Stomach (tissue), 4 donors: ENCODE measurements around the gene FKBP9.

Experiments
- EP300 ChIP-seq: sonication (generic); formaldehyde crosslinking; IDR thresholded peaks from one replicate; pipeline ENCODE4 v1.6.1; 2017; ENCODE audit warnings: antibody characterized with exemption
- POLR2A ChIP-seq, 4 donors: fragments of 450-650 bp; IDR thresholded peaks; one replicate each; pipeline ENCODE4 v1.6.1; 2016; ENCODE audit warnings: antibody characterized with exemption in 4 of 4, control low read depth in 2 of 4, mild to moderate bottlenecking in 1 of 4, moderate library complexity in 1 of 4
- TF ChIP-seq, protein P1 (sequence below), 7 experiments: fragments of 450-650 bp in 4 of 7; fragments of 200-600 bp in 3 of 7; sonication (generic) in 3 of 7; IDR thresholded peaks; one replicate each; pipeline ENCODE4 v1.5.1; 2016 to 2019; ENCODE audit warnings: antibody characterized with exemption in 7 of 7, control low read depth in 2 of 7, mild to moderate bottlenecking in 1 of 7

DNA sequence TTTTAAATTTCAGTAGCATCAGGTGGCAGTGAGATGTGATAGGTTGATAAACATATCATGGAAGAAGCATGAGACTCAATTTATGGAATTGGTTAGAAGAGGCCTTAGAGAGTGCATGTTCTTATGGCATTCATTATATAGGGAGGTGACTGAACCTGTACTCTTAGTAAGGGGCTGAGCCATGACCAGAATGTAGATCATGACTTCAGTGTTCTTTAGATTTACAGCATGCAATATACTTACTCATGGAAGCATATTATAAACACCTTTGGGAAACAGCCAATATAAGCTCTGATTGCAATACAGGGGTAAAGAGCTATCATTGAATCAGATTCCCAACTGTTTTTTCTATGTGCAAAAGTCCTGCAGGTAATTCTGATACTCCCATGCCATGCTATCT lies 55.1 kb downstream of the FKBP9 start:
- TF ChIP-seq POLR2A (IDR thresholded peaks at IDR 0.05) (no peak), EP300 (no peak)
- TF ChIP-seq, protein P1, sequence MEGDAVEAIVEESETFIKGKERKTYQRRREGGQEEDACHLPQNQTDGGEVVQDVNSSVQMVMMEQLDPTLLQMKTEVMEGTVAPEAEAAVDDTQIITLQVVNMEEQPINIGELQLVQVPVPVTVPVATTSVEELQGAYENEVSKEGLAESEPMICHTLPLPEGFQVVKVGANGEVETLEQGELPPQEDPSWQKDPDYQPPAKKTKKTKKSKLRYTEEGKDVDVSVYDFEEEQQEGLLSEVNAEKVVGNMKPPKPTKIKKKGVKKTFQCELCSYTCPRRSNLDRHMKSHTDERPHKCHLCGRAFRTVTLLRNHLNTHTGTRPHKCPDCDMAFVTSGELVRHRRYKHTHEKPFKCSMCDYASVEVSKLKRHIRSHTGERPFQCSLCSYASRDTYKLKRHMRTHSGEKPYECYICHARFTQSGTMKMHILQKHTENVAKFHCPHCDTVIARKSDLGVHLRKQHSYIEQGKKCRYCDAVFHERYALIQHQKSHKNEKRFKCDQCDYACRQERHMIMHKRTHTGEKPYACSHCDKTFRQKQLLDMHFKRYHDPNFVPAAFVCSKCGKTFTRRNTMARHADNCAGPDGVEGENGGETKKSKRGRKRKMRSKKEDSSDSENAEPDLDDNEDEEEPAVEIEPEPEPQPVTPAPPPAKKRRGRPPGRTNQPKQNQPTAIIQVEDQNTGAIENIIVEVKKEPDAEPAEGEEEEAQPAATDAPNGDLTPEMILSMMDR (IDR thresholded peaks at IDR 0.05), result no peak
